Aortic smooth muscle cell (primary cell): Measurements from ENCODE around the gene WSCD1. TPM values are rescaled to one million over a fixed set of nuclear protein-coding genes. Genes with fewer than 3 reads are reported as not detected.

Source experiments
- total RNA-seq: library from RNA; depleted of rRNA; stranded (reverse); fragments of >200 nt; gene quantifications from 2 replicates; pipeline ENCODE4 v1.2.3, GENCODE V29; 2014

The WSCD1 gene
- total RNA-seq = 1.3 and 6.9 TPM in 2 replicates

DNA sequence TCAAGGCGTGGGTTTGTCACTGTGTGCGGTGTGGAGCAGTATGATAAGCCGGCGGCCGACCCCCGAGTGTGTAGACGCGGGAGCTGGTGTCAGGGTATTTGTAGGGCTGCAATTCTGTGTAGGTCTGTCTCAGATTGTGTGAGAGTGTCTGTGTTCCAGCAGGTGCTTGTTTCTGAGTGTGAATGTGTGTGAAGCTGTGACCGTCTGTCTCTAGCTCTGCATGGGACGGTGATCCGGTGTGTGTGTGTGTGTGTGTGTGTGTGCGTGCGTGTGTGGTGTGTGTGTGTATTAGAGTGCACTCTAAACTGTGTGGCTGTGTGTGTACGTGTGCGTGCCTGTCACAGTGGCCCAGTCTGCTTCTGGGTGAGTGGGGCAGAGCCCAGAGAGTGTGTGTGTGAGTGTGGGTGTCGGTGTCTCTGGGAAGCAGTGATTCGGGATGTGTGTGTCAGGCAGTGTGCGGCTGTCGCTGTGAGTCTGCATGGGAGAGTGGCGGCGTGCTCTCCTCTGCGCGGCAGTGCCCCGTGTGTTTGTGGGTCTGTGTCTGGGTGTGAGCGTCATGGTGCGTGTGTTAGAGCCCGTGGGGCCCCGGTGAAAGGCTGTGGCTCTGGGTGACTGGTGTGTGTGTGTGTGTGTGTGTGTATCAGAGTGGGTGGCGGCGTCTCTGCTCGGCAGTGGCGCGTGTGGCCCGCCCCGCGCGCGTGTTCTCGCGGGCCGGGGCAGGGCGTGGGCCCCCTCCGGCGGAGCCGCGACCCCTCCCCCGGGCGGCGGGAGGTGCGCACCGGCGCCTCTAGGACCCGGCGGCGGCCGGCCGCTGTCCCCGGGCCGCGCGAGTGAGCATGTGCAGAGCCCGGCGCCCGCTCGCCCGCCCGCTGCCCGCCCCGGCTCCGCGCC, at the start of gene WSCD1:
Gene WSCD1 (plus strand): TSS at position 841 of the 891 bp plus-strand sequence. CDS start 10,280 bp downstream, outside the sequence.

